ENCODE measurements around the gene USP34.

DNA sequence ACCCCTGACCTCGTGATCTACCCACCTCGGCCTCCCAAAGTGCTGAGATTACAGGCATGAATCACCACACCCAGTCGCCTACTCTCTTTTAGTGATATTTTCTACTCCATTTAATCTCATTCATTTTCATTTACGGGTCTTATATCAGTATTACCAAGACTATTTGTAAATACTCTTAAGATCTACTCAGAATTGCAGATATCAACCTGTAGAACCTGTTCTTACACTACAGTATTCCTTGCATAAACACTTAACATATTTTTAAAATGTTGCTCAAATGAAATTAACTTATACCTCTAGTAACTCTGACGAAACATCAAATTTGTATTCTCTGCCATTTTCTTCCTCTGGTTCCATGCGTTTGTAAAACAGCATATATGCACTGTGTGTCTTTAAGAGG lies 229.6 kb downstream of the USP34 start:
- TF ChIP-seq ZFP3 (CRISPR knock-in tag; IDR thresholded peaks at IDR 0.05) = no peak
- TF ChIP-seq ZFP30 (CRISPR knock-in tag; IDR thresholded peaks at IDR 0.05) = no peak
- TF ChIP-seq TOX (CRISPR knock-in tag; IDR thresholded peaks at IDR 0.05; ENCODE audit: borderline replicate concordance) = no peak
- no peak for TF ChIP-seq PPARA (CRISPR knock-in tag; IDR thresholded peaks at IDR 0.05; ENCODE audit: borderline replicate concordance)
- TF ChIP-seq RARB (CRISPR knock-in tag; IDR thresholded peaks at IDR 0.05) = no peak
- TF ChIP-seq ZNF565 (CRISPR knock-in tag; conservative IDR thresholded peaks at IDR 0.05; ENCODE audit: low read depth) = no peak
- TF ChIP-seq ARNTL (CRISPR knock-in tag; IDR thresholded peaks at IDR 0.05; ENCODE audit: borderline replicate concordance, low read depth) = no peak
- TF ChIP-seq GLIS3 (CRISPR knock-in tag; IDR thresholded peaks at IDR 0.05) = no peak
- TF ChIP-seq, protein P1, sequence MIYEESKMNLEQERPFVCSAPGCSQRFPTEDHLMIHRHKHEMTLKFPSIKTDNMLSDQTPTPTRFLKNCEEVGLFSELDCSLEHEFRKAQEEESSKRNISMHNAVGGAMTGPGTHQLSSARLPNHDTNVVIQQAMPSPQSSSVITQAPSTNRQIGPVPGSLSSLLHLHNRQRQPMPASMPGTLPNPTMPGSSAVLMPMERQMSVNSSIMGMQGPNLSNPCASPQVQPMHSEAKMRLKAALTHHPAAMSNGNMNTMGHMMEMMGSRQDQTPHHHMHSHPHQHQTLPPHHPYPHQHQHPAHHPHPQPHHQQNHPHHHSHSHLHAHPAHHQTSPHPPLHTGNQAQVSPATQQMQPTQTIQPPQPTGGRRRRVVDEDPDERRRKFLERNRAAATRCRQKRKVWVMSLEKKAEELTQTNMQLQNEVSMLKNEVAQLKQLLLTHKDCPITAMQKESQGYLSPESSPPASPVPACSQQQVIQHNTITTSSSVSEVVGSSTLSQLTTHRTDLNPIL (CRISPR knock-in tag; IDR thresholded peaks at IDR 0.05; ENCODE audit: low read depth) = no peak
- TF ChIP-seq, protein P2, sequence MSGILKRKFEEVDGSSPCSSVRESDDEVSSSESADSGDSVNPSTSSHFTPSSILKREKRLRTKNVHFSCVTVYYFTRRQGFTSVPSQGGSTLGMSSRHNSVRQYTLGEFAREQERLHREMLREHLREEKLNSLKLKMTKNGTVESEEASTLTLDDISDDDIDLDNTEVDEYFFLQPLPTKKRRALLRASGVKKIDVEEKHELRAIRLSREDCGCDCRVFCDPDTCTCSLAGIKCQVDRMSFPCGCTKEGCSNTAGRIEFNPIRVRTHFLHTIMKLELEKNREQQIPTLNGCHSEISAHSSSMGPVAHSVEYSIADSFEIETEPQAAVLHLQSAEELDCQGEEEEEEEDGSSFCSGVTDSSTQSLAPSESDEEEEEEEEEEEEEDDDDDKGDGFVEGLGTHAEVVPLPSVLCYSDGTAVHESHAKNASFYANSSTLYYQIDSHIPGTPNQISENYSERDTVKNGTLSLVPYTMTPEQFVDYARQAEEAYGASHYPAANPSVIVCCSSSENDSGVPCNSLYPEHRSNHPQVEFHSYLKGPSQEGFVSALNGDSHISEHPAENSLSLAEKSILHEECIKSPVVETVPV (CRISPR knock-in tag; IDR thresholded peaks at IDR 0.05) = no peak
- TF ChIP-seq, protein P3, sequence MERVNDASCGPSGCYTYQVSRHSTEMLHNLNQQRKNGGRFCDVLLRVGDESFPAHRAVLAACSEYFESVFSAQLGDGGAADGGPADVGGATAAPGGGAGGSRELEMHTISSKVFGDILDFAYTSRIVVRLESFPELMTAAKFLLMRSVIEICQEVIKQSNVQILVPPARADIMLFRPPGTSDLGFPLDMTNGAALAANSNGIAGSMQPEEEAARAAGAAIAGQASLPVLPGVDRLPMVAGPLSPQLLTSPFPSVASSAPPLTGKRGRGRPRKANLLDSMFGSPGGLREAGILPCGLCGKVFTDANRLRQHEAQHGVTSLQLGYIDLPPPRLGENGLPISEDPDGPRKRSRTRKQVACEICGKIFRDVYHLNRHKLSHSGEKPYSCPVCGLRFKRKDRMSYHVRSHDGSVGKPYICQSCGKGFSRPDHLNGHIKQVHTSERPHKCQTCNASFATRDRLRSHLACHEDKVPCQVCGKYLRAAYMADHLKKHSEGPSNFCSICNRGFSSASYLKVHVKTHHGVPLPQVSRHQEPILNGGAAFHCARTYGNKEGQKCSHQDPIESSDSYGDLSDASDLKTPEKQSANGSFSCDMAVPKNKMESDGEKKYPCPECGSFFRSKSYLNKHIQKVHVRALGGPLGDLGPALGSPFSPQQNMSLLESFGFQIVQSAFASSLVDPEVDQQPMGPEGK (CRISPR knock-in tag; IDR thresholded peaks at IDR 0.05; ENCODE audit: borderline replicate concordance) = no peak
- no peak for TF ChIP-seq ESRRG (CRISPR knock-in tag; IDR thresholded peaks at IDR 0.05)
